PC-9 (cell line): ENCODE data around the gene RHOA. TPM values are rescaled to one million over a fixed set of nuclear protein-coding genes. Genes with fewer than 3 reads are reported as not detected.
"Not testable (repeated sequence)": the region's sequence is repeated elsewhere in the genome, so short reads cannot be mapped to it uniquely, and the experiment has no call there.

Experiments
- BruUV-seq: library from RNA; stranded (reverse); fragments of 400-500 nt; replicated peaks from 2 replicates; lab custom pipeline; 2021; lab: Mats Ljungman, UMichigan
- CTCF ChIA-PET: fragments of 300-600 bp; sonication (Branson Sonifier 250); formaldehyde crosslinking; loops from one replicate; lab custom pipeline; 2022; ENCODE audit warnings: antibody characterized with exemption; lab: Charles Lee
- POLR2A ChIA-PET: fragments of 300-600 bp; sonication (Branson Sonifier 250); formaldehyde crosslinking; loops from one replicate; lab custom pipeline; 2022; ENCODE audit warnings: antibody characterized with exemption; ENCODE audit not compliant: unreplicated experiment; lab: Charles Lee
- DNase-seq, 2 experiments: peaks; one replicate each; pipeline versions ENCODE4 v3.0.0 to v3.0.0-alpha.2; 2015 to 2022; ENCODE audit warnings: mixed read lengths in 1 of 2
- H2AFZ ChIP-seq: fragments of 200-600 bp; sonication (generic); 2 replicates; pipeline ENCODE4 v1.8.1; 2017; ENCODE audit warnings: antibody characterized with exemption
- H3F3A ChIP-seq: fragments of 200-600 bp; sonication (generic); 2 replicates; pipeline ENCODE4 v1.8.1; 2017; ENCODE audit warnings: antibody characterized with exemption, mild to moderate bottlenecking, low read depth; ENCODE audit not compliant: insufficient read depth
- H3K27ac ChIP-seq: fragments of 200-600 bp; sonication (generic); 2 replicates; pipeline ENCODE4 v1.6.1; 2016; ENCODE audit warnings: mixed run types
- H3K27me3 ChIP-seq: fragments of 200-600 bp; sonication (generic); 2 replicates; pipeline ENCODE4 v1.6.1; 2016; ENCODE audit warnings: low read depth, mixed run types; ENCODE audit not compliant: insufficient read depth
- H3K36me3 ChIP-seq: fragments of 200-600 bp; sonication (generic); 2 replicates; pipeline ENCODE4 v1.6.1; 2016; ENCODE audit warnings: low read depth, mixed run types
- H3K4me1 ChIP-seq: fragments of 200-600 bp; sonication (generic); replicated peaks from 2 replicates; pipeline ENCODE4 v1.6.1; 2016; ENCODE audit warnings: mixed run types; ENCODE audit not compliant: insufficient read depth
- H3K4me2 ChIP-seq: fragments of 200-600 bp; sonication (generic); 2 replicates; pipeline ENCODE4 v1.6.1; 2017; ENCODE audit warnings: mixed run types
- H3K4me3 ChIP-seq: fragments of 200-600 bp; sonication (generic); 2 replicates; pipeline ENCODE4 v1.6.1; 2016; ENCODE audit warnings: mixed run types
- H3K79me2 ChIP-seq: fragments of 200-600 bp; sonication (generic); 2 replicates; pipeline ENCODE4 v1.6.1; 2017; ENCODE audit warnings: low read depth, mixed run types
- H3K9me2 ChIP-seq: fragments of 200-600 bp; sonication (generic); 2 replicates; pipeline ENCODE4 v1.8.1; 2017; ENCODE audit warnings: mild to moderate bottlenecking; ENCODE audit not compliant: insufficient read depth
- H3K9me3 ChIP-seq: fragments of 200-600 bp; sonication (generic); 2 replicates; pipeline ENCODE4 v1.8.1; 2016; ENCODE audit warnings: low read depth; ENCODE audit not compliant: insufficient read depth
- H4K20me1 ChIP-seq: fragments of 200-600 bp; sonication (generic); 2 replicates; pipeline ENCODE4 v1.8.1; 2017; ENCODE audit not compliant: insufficient read depth
- CTCF ChIP-seq: fragments of 200-600 bp; sonication (generic); conservative IDR thresholded peaks from 2 replicates; pipeline ENCODE4 v1.6.1; 2017; ENCODE audit warnings: mixed run types, antibody characterized with exemption, mild to moderate bottlenecking, moderate library complexity
- EZH2 ChIP-seq: fragments of 200-600 bp; sonication (generic); IDR thresholded peaks from 2 replicates; pipeline ENCODE4 v1.8.0; 2017; ENCODE audit warnings: antibody characterized with exemption, low read depth
- intact Hi-C: fragments of 100-400 bp; cut with micrococcal nuclease; formaldehyde crosslinking; loops from one replicate; pipeline ENCODE4 v1.10.0; 2022; ENCODE audit not compliant: unreplicated experiment
- total RNA-seq: library from RNA; stranded (reverse); gene quantifications from 2 replicates; pipeline ENCODE4 v1.2.3, GENCODE V29; 2021

Gene RHOA
- total RNA-seq, 1 experiment from 2014 or later, result 413 TPM

- POLR2A ChIA-PET, result no interaction called here
- peaks cover 65% of the 10 kb centered on the region for H4K20me1 ChIP-seq
Observed at GRCh38 chr3:49401766-49402165, 10.0 kb downstream of the RHOA start.

GRCh38 chr3:49399461-49399860 is 12.3 kb downstream of the RHOA start:
- no peak overlapping the region for H3K27ac ChIP-seq
- no peak for DNase-seq
- ChIA-PET POLR2A (interaction anchor here (0.5 kb wide), 1 partner anchor 15 kb away, joined by 20 read pairs; no protein-coding TSS in a partner anchor), CTCF (interaction anchor here (0.6 kb wide), 1 partner anchor 304 kb away, joined by 6 read pairs; no protein-coding TSS in a partner anchor)
- BruUV-seq, result no TSS peak
- H3K9me2 ChIP-seq, result no peaks in the 10 kb centered on the region
- no peaks in the 10 kb centered on the region for H3K4me1 ChIP-seq
- H3K27me3 ChIP-seq, result no peaks in the 10 kb centered on the region
- H3K4me3 ChIP-seq, result no peak overlapping the region
- H4K20me1 ChIP-seq, result peaks cover 51% of the 10 kb centered on the region
- no peak overlapping the region for H2AFZ ChIP-seq
- H3K4me2 ChIP-seq, result no peak overlapping the region
- H3K9me3 ChIP-seq, result no peaks in the 10 kb centered on the region
- H3K36me3 ChIP-seq, result peaks cover 7% of the 10 kb centered on the region; the same call in 1 of the 2 replicates
- peaks cover 6% of the 10 kb centered on the region; the same call in 1 of the 2 replicates for H3F3A ChIP-seq
- peaks cover 98% of the 10 kb centered on the region for H3K79me2 ChIP-seq
- intact Hi-C loops, result no loop called here
- TF ChIP-seq CTCF, result no peak
- TF ChIP-seq EZH2, result no peak

More at GRCh38 chr3:49401766-49402165, 10.0 kb downstream of the RHOA start:
- TF ChIP-seq EZH2 (no peak), CTCF (no peak)
- Histone ChIP-seq H3K4me2 (no peak overlapping the region), H2AFZ (no peak overlapping the region), H3K36me3 (no peaks in the 10 kb centered on the region), H3F3A (peaks cover 16% of the 10 kb centered on the region), H3K27me3 (no peaks in the 10 kb centered on the region), H3K4me3 (no peak overlapping the region), H3K27ac (no peak overlapping the region), H3K4me1 (peaks cover 8% of the 10 kb centered on the region; the same call in 1 of the 2 replicates), H3K9me3 (no peaks in the 10 kb centered on the region), H3K9me2 (no peaks in the 10 kb centered on the region), H3K79me2 (peaks cover 98% of the 10 kb centered on the region)
- DNase-seq, result no peak
- CTCF ChIA-PET, result interaction anchor here (0.6 kb wide), 1 partner anchor 53 kb away, joined by 4 read pairs; no protein-coding TSS in a partner anchor
- intact Hi-C loops, result no loop called here
- no TSS peak for BruUV-seq

- no TSS peak for BruUV-seq
- Histone ChIP-seq H3F3A (peaks cover 6% of the 10 kb centered on the region; the same call in 1 of the 2 replicates), H4K20me1 (peaks cover 49% of the 10 kb centered on the region), H3K27ac (no peak overlapping the region), H3K9me2 (no peaks in the 10 kb centered on the region), H3K9me3 (no peaks in the 10 kb centered on the region), H3K36me3 (peaks cover 7% of the 10 kb centered on the region; the same call in 1 of the 2 replicates), H2AFZ (no peak overlapping the region), H3K79me2 (peaks cover 96% of the 10 kb centered on the region), H3K4me3 (no peak overlapping the region), H3K4me2 (no peak overlapping the region), H3K4me1 (no peaks in the 10 kb centered on the region), H3K27me3 (no peaks in the 10 kb centered on the region)
- DNase-seq, result no peak
- intact Hi-C loops, result no loop called here
- ChIA-PET CTCF (no interaction called here), POLR2A (no interaction called here)
- no peak for TF ChIP-seq EZH2
- no peak for TF ChIP-seq CTCF
Observed at GRCh38 chr3:49397470-49397869, 14.3 kb downstream of the RHOA start.

- CTCF ChIA-PET, H3K4me2 ChIP-seq, DNase-seq, BruUV-seq, H3K4me1 ChIP-seq, H3K27ac ChIP-seq, H3K9me3 ChIP-seq, H3K36me3 ChIP-seq, H3K4me3 ChIP-seq, intact Hi-C loops, H3F3A ChIP-seq, H3K27me3 ChIP-seq, H2AFZ ChIP-seq, H3K9me2 ChIP-seq, POLR2A ChIA-PET: not testable (repeated sequence)
- peaks cover 94% of the 10 kb centered on the region for H3K79me2 ChIP-seq
- H4K20me1 ChIP-seq, result peaks cover 48% of the 10 kb centered on the region
Observed at GRCh38 chr3:49391310-49391709, 20.5 kb downstream of the RHOA start.
